ENCODE measurements around the gene EMP2.

DNA sequence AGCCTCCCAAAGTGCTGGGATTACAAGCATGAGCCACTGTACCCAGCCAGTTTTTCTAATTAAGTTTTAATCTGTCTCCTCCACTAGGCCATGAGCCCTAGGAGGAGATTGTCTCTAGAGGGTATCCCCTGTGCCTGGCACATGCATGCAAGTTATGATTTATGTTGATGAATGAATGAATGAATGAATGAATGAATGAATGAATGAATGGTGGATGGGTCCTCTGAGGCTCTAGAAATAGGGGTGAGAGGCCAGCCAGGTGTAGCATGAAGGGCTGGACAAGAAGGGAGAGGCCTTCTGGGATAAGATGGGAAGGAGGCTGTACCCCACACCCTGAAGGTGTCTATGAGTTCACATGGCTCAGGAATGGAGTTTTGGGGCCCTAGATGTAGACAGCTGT is 48.8 kb downstream of the EMP2 start:
- TF ChIP-seq EZH2 (IDR thresholded peaks at IDR 0.05; ENCODE audit: borderline replicate concordance), result no peak
- no peak for TF ChIP-seq EZH2phosphoT487 (IDR thresholded peaks at IDR 0.05; ENCODE audit: low read depth, severe bottlenecking, unreplicated experiment)
